ENCODE results near the gene ZNF385D.

DNA sequence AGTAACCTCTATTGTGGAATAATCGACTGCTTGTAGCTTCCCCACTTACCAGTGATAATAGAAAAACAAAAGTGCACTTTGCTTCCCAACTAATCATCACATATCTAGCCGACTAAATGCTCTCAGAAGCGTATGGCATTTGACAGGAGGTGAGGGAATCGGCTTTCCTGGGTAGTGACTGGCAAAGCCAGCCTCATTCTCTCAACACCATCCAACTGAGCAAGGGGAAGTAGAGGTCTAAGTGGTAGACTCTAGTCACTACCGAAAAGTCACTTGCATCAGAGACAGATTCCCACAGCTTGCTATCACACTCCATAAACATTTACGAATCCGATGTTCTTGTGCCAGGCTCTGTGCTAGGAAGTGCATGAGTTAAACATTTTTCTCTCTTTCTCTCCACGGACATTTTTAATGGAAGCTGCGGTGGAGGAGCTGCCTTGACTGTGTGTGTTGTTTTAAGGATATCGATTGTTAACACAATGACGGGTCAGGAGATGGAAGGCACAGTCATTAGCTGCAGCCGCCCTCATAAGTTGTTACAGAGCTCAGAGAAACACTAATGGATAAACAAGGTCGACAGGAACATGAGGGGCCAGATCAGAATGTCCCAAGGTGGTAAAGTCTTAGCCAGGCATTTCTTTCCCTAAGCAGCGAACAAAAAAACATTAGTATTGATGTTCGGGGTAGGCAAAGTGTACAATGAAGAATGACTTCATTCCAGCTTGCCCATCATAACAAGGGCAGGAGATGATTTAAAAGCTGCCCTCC lies 11.9 kb downstream of the ZNF385D start:
- TF ChIP-seq CTCF (IDR thresholded peaks at IDR 0.05), result no peak
- TF ChIP-seq POLR2A (IDR thresholded peaks at IDR 0.05), result no peak
